Upper lobe of right lung (tissue), 1 donor: Measurements from ENCODE around the gene HSPA2. TPM values are rescaled to one million over a fixed set of nuclear protein-coding genes. Genes with fewer than 3 reads are reported as not detected.

Source experiments
- ATAC-seq: fragments of 200-7000 bp; cut with Tn5 transposase; one replicate; pipeline ENCODE4 v1.9.1; 2020; ENCODE audit warnings: mild to moderate bottlenecking, moderate library complexity
- DNase-seq: peaks from one replicate; pipeline ENCODE4 v3.0.0-alpha.2; 2020
- H3K27ac ChIP-seq: fragments of 200-600 bp; one replicate; pipeline ENCODE4 v1.8.0; 2022
- H3K27me3 ChIP-seq: fragments of 200-600 bp; one replicate; pipeline ENCODE4 v1.8.0; 2022; ENCODE audit warnings: mild to moderate bottlenecking
- H3K36me3 ChIP-seq: fragments of 200-600 bp; one replicate; pipeline ENCODE4 v1.8.0; 2022
- H3K4me1 ChIP-seq: fragments of 200-600 bp; one replicate; pipeline ENCODE4 v1.8.0; 2022
- H3K4me3 ChIP-seq: fragments of 200-600 bp; one replicate; pipeline ENCODE4 v1.8.0; 2022; ENCODE audit warnings: mild to moderate bottlenecking
- H3K9me3 ChIP-seq: fragments of 200-600 bp; one replicate; pipeline ENCODE4 v1.8.0; 2022
- CTCF ChIP-seq: fragments of 200-600 bp; IDR thresholded peaks from one replicate; pipeline ENCODE4 v1.8.0; 2022; ENCODE audit warnings: antibody characterized with exemption
- intact Hi-C: fragments of 100-400 bp; cut with DNase I; formaldehyde crosslinking; loops from one replicate; pipeline ENCODE4 v1.11.0; 2022
- total RNA-seq: library from RNA; stranded (reverse); fragmentation: NEBNext Ultra II Directional; extraction: Animal tissue kit (Norgen Biotek cat#: 25700); gene quantifications from one replicate; pipeline ENCODE4 v1.2.1, GENCODE V29; 2021
- donor health status: DM: no; HTN: yes; CAD: no; lungs with severe emphysema.

The HSPA2 gene
- total RNA-seq, 1 donor from 2014 or later, result 13.5 TPM

GRCh38 chr14:64504310-64504896 is 36.1 kb upstream of the HSPA2 start, which contains the start of gene ZBTB1:
Gene ZBTB1 (plus strand): TSS chr14:64504770. CDS start chr14:64521505, 16,735 bp downstream.
- no peak for TF ChIP-seq CTCF
- ATAC-seq (peak; percentile 71), DNase-seq (peak; percentile 96)
- intact Hi-C loops, result no loop called here
- Histone ChIP-seq H3K4me1 (peaks cover 54% of the 10 kb centered on the region), H3K9me3 (no peaks in the 10 kb centered on the region), H3K27ac (peak within 1 kb of the TSS; percentile 98), H3K36me3 (no peaks in the 10 kb centered on the region), H3K27me3 (no peaks in the 10 kb centered on the region), H3K4me3 (peak within 1 kb of the TSS; percentile 90)

- intact Hi-C loops, result no loop called here
- DNase-seq (peak; percentile 94), ATAC-seq (peak; percentile 68)
- H3K4me3 ChIP-seq, result peak overlapping the region; percentile 90
- H3K27ac ChIP-seq, result peak overlapping the region; percentile 98
- peaks cover 48% of the 10 kb centered on the region for H3K4me1 ChIP-seq
- no peaks in the 10 kb centered on the region for H3K27me3 ChIP-seq
- H3K36me3 ChIP-seq, result no peaks in the 10 kb centered on the region
- TF ChIP-seq CTCF, result no peak
- no peaks in the 10 kb centered on the region for H3K9me3 ChIP-seq
Observed at GRCh38 chr14:64504897-64505794, 35.4 kb upstream of the HSPA2 start.

GRCh38 chr14:64506721-64507120 is 33.8 kb upstream of the HSPA2 start:
- peak overlapping the region; percentile 90 for H3K4me3 ChIP-seq
- H3K4me1 ChIP-seq, result peaks cover 53% of the 10 kb centered on the region
- no peak for DNase-seq
- H3K27ac ChIP-seq, result no peak overlapping the region
- intact Hi-C loops, result no loop called here
- no peaks in the 10 kb centered on the region for H3K27me3 ChIP-seq
- no peaks in the 10 kb centered on the region for H3K36me3 ChIP-seq
- TF ChIP-seq CTCF, result no peak
- no peaks in the 10 kb centered on the region for H3K9me3 ChIP-seq
- ATAC-seq, result no peak

DNA sequence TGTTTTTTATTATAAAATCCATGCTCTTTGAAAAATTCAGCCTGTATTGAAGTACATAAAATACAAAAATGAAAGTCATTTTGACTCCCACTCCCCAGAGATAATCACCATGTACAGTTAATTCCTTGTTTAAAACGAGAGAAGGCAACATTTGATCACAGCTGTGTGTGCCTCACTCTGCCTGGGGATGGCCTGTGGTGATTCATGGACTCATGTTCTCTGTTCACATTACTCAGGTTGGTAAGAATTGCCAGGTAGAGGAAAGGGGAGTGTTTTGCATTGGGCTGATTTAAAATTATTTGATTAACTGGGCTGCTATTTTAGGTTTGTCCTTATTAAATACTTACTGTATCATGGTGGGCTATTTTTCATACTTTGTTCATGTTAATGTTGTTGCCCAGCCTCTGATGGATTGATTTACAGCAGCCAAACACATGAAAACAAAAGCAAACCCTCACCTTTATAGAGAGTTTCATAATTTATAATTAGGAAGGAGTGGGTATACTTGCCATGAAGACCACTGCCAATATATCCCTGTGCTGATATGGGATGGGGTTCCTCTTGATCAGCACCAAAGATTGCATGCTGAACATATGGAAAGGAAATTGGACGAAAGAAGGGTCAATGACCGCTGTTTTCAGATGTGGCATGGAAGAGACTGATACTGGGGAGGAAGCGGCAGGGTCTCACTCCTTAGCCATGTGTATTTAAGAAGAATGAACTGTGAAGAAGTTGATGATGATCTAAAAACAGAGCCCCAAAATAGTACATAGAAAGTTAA is 33.0 kb upstream of the HSPA2 start:
- Histone ChIP-seq H3K4me1 (peaks cover 51% of the 10 kb centered on the region), H3K4me3 (no peak overlapping the region), H3K36me3 (no peaks in the 10 kb centered on the region), H3K27me3 (no peaks in the 10 kb centered on the region), H3K9me3 (no peaks in the 10 kb centered on the region), H3K27ac (no peak overlapping the region)
- DNase-seq, result no peak
- no peak for ATAC-seq
- intact Hi-C loops, result no loop called here
- TF ChIP-seq CTCF, result no peak

- H3K4me1 ChIP-seq, result peaks cover 51% of the 10 kb centered on the region
- H3K36me3 ChIP-seq, result no peaks in the 10 kb centered on the region
- H3K4me3 ChIP-seq, result no peak overlapping the region
- H3K27me3 ChIP-seq, result no peaks in the 10 kb centered on the region
- H3K9me3 ChIP-seq, result no peaks in the 10 kb centered on the region
- ATAC-seq (no peak), DNase-seq (no peak)
- intact Hi-C loops, result no loop called here
- TF ChIP-seq CTCF, result no peak
- no peak overlapping the region for H3K27ac ChIP-seq
Observed at GRCh38 chr14:64508215-64508776, 32.2 kb upstream of the HSPA2 start.
